HUES48 (cell line): Measurements from ENCODE around the gene USHBP1.

ENCODE experiments used
- H3K27ac ChIP-seq: one replicate; pipeline ENCODE4 v1.7.0; 2013; ENCODE audit warnings: low read depth, low read length, inconsistent platforms
- H3K27me3 ChIP-seq: 2 replicates; pipeline ENCODE4 v1.6.1; 2013; ENCODE audit warnings: mild to moderate bottlenecking, low read length; ENCODE audit not compliant: control insufficient read depth, insufficient read depth
- H3K36me3 ChIP-seq: 2 replicates; pipeline ENCODE4 v1.6.1; 2013; ENCODE audit warnings: low read length; ENCODE audit not compliant: control insufficient read depth, insufficient read depth
- H3K4me1 ChIP-seq: 2 replicates; pipeline ENCODE4 v1.6.1; 2013; ENCODE audit warnings: mild to moderate bottlenecking, low read length; ENCODE audit not compliant: control insufficient read depth, insufficient read depth
- H3K4me3 ChIP-seq: 2 replicates; pipeline ENCODE4 v1.5.1; 2013; ENCODE audit warnings: mild to moderate bottlenecking, low read depth, low read length
- H3K9ac ChIP-seq: 2 replicates; pipeline ENCODE4 v1.6.1; 2013; ENCODE audit warnings: mild to moderate bottlenecking, low read depth, low read length, moderate library complexity
- H3K9me3 ChIP-seq: 2 replicates; pipeline ENCODE4 v1.6.1; 2013; ENCODE audit warnings: low read length; ENCODE audit not compliant: control insufficient read depth, insufficient read depth

Gene USHBP1

DNA sequence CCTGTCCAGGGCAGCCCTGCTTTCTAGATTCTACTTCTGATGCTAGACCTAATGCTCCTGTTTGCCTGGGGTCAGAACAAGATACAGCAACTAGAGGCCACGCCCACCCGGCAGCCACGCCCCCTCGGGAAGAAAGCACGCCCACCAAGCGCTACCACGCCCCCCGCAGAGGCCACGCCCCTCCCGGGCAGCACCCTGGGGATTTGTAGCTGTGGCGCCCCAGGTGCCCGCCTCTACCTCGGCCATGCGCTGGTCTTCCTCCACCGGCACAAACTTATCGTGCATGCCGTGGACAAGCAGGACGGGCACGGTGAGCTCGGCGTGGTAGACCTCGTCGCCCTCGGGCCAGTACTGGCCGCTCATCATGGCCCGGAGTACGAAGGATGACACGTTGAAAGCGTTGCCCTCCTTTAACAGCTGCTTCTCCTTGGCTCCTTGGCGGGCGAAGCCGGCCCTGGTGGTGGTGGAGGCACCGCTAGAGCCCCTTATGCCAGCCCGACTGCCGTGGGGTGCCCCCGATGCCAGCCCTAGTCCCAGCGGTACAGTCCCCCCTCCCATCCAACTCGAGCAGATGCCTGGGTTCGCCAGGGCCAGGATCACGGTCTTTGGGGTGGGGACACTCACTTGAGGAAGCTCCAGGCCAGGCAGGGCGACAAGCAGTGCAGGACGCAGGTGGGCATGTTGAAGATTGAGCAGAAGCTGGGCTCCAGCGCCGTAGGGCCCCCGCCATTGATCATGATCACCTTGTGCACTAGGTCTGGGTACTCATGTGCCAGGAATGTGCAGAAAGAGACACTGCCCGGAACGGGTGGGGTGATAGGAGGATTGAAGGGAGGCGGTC is 29.7 kb upstream of the USHBP1 start:
- peaks cover 5% of the 10 kb centered on the region; the same call in 1 of the 2 replicates for H3K9me3 ChIP-seq
- peaks cover 3% of the 10 kb centered on the region; the same call in 1 of the 2 replicates for H3K4me1 ChIP-seq
- no peak overlapping the region; the same call in 1 of the 2 replicates for H3K4me3 ChIP-seq
- H3K9ac ChIP-seq = no peak overlapping the region
- no peak overlapping the region for H3K27ac ChIP-seq
- H3K36me3 ChIP-seq = peaks cover 23% of the 10 kb centered on the region
- no peaks in the 10 kb centered on the region for H3K27me3 ChIP-seq

DNA sequence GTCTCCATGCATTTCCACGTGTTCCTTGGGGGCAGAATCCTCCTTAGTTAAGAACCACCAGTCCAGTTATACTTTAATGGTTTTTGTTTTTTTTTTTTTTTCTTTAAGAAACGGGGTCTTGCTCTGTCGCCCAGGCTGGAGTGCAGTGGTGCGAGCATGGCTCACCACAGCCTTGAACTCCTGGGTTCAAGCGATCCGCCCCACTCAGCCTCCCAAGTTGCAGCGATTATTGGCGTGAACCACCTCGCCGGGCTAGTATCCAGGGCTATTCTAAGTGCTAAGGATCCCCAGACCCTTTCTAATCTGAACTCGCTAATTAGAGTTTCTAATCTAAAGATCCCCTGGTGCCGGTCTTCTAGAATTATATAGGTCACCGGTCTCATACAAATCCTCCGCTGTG is 29.1 kb upstream of the USHBP1 start:
- H3K27ac ChIP-seq = no peak overlapping the region
- H3K9ac ChIP-seq = no peak overlapping the region
- no peaks in the 10 kb centered on the region for H3K27me3 ChIP-seq
- H3K4me1 ChIP-seq = peaks cover 3% of the 10 kb centered on the region; the same call in 1 of the 2 replicates
- H3K36me3 ChIP-seq = peaks cover 19% of the 10 kb centered on the region
- H3K9me3 ChIP-seq = peaks cover 5% of the 10 kb centered on the region; the same call in 1 of the 2 replicates
- no peak overlapping the region for H3K4me3 ChIP-seq

DNA sequence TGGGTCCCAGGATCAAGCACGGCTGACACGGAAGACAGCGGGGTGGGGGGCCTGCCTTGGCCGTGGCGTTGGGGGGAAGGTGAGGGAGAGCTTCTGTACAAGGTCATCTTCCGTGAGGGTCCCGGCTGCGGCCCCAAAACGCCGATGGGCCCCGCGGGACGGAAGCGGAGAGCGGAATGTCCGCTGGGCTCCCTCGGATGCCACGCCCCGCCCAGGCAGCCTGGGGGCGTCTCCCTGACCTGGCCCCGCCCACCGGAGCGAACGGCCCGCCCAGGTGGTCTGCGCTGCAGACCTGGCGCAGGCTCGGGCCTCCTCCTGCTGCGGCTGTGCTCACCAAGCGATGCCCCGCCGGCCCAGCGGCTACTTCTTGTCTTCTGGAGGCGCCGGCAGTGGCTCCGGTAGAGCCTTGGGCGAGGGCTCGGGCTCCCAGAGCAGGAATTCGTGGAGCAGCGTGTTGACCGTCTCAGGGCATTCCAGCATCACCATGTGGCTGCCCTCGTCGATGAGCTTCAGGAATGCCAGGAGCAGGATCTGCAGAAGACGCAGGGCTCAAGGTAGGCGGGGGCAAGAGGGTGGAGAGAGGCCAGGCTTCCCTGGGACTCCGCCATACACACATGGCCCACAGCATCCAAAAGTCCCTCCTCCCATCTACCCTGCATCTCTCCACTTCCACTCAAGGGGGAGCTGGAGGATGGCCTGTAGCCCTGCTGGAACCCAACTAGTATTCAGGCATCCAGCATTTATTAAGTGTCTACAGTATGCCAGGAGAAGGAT is 27.9 kb upstream of the USHBP1 start:
- Histone ChIP-seq H3K27me3 (no peaks in the 10 kb centered on the region), H3K27ac (peak overlapping the region; percentile 94), H3K9ac (peak overlapping the region; percentile 73), H3K4me1 (peaks cover 3% of the 10 kb centered on the region; the same call in 1 of the 2 replicates), H3K36me3 (peaks cover 12% of the 10 kb centered on the region; the same call in 1 of the 2 replicates), H3K9me3 (no peaks in the 10 kb centered on the region), H3K4me3 (peak overlapping the region; percentile 66)

DNA sequence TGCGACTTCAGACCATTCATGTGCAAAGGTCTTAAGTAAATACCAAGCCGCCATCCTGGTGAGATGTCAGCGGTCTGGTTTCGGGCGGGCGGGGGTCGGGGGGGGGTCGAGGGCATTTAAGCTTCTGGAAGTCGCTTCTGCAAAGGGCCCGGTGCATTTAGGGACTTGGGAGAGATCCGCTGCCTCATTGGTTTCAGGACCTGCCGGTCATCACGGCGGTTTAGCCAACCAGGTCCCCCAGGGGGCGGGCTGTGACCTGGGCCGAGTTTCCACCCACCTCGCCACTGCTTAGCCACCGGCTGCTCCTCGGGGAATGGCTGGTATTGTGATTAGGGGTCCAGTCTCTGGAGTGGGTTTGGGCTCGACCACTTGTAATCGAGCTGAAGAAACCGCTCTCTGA is 24.9 kb upstream of the USHBP1 start:
- Histone ChIP-seq H3K9ac (no peak overlapping the region), H3K27me3 (no peaks in the 10 kb centered on the region), H3K4me3 (peak overlapping the region; percentile 19; the same call in 1 of the 2 replicates), H3K36me3 (peaks cover 15% of the 10 kb centered on the region), H3K4me1 (peaks cover 3% of the 10 kb centered on the region; the same call in 1 of the 2 replicates), H3K9me3 (no peaks in the 10 kb centered on the region), H3K27ac (no peak overlapping the region)

DNA sequence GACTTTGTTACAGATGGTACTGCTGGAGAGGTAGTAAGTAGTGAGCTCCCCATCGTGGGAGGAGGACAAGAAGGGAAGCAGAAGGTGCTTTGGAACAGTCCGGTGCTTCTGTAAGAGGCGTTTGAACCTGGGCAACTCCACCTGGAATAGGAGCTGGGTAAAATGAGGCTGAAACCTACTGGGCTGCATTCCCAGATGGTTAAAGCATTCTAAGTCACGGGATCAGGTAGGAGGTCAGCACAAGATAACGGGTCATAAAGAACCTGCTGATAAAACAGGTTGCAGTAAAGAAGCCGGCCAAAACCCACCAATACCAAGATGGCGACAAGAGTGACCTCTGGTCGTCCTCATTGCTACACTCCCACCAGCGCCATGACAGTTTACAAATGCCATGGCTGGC is 22.2 kb upstream of the USHBP1 start:
- no peaks in the 10 kb centered on the region for H3K9me3 ChIP-seq
- peaks cover 24% of the 10 kb centered on the region for H3K36me3 ChIP-seq
- H3K4me1 ChIP-seq = no peaks in the 10 kb centered on the region
- H3K27me3 ChIP-seq = 0 out of 2 replicates have a peak, but pooled peaks cover 5% of the 10 kb centered on the region
- H3K4me3 ChIP-seq = no peak overlapping the region
- no peak overlapping the region for H3K9ac ChIP-seq
- H3K27ac ChIP-seq = no peak overlapping the region

DNA sequence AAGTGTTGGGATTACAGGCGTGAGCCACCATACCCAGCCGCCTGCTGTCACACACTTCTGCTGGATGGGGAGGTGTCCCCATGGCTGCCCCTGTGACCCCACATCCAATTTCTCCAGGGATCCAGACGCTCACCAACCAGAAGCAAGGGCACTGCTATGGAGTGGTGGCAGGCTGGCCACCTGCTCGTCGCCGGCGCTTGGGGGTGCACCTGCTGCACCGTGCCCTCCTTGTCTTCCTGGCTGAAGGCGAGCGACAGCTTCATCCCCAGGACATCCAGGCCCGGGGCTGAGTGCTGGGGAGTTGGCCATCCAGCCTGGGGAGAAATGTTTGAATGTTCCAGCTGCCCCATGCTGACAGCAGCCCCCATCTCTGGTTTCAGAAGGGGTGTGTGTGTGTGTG is 21.7 kb upstream of the USHBP1 start:
- Histone ChIP-seq H3K4me1 (no peaks in the 10 kb centered on the region), H3K27me3 (peaks cover 9% of the 10 kb centered on the region; the same call in 1 of the 2 replicates), H3K4me3 (no peak overlapping the region), H3K36me3 (peaks cover 24% of the 10 kb centered on the region), H3K9me3 (no peaks in the 10 kb centered on the region), H3K9ac (no peak overlapping the region), H3K27ac (no peak overlapping the region)

DNA sequence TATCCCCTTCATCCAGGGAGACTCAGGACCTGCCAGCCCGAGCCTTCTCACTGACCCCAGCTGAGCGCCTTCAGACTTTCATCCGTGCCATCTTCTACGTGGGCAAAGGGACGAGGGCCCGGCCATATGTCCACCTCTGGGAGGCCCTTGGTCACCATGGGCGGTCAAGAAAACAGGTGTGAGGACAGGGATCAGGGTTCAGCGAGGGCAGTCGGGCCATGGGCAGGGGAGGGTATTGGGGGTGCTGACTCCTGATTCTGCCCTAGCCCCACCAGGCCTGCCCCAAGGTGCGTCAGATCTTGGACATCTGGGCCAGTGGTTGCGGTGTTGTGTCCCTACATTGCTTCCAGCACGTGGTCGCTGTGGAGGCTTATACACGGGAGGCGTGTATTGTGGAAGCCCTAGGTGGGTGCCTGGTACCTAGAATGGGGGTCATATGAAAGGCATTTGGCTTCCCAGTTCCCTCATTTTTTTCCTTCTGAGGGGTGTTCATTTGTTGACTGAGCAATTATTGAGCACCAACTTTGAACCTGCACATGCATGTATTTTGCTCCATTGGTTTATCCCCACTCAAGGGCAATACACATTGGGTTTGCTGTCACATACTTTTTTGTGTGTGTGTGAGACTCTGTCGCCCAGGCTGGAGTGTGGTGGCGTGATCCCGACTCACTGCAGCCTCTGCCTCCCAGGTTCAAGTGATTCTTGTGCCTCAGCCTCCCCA is 21.0 kb upstream of the USHBP1 start:
- H3K27ac ChIP-seq = no peak overlapping the region
- H3K4me3 ChIP-seq = no peak overlapping the region
- H3K9ac ChIP-seq = no peak overlapping the region
- no peaks in the 10 kb centered on the region for H3K9me3 ChIP-seq
- no peaks in the 10 kb centered on the region for H3K4me1 ChIP-seq
- peaks cover 9% of the 10 kb centered on the region; the same call in 1 of the 2 replicates for H3K27me3 ChIP-seq
- peaks cover 24% of the 10 kb centered on the region for H3K36me3 ChIP-seq

DNA sequence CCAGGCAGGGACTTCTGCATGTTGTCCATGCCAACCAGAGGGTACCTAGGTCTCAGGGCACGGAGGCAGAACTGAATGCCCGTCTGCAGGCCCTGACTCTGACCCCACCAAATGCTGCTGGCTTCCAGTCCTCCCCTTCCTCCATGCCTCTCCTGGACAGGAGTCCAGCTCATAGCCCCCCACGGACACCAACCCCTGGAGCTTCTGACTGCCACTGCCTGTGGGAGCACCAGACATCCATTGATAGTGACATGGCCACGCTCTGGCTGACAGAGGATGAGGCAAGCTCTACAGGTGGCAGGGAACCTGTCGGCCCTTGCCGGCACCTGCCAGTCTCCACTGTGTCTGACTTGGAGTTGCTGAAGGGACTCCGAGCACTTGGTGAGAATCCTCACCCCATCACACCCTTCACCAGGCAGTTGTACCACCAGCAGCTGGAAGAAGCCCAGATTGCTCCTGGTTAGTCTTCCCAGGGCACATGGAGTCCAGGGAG is 19.0 kb upstream of the USHBP1 start:
- peaks cover 35% of the 10 kb centered on the region for H3K36me3 ChIP-seq
- no peak overlapping the region for H3K9ac ChIP-seq

DNA sequence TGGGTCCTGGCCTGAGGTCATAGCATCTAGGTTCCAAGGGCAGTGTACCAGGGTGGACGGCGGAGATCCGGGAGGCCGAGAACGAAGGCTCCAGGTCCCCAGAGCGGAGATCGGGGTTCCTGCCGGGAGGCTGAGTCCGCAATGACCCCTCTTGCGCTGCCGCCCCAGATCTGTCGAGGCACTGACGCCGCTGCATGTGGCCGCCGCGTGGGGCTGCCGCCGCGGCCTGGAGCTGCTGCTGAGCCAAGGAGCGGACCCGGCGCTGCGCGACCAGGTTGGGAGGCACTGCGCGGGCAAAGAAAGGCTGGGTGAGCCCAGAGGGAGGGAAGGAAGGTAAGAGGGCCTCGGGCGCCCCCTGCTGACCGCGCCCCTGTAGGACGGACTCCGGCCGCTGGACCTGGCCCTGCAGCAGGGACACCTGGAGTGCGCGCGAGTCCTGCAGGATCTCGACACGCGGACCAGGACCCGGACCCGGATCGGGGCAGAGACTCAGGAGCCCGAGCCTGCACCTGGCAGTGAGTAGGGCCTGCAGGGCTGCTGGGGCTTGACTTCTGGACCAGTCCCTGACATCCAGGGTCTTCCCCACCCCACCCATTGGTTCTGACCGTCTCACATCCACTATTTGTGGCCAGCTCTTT is 18.1 kb upstream of the USHBP1 start:
- peaks cover 39% of the 10 kb centered on the region for H3K36me3 ChIP-seq
- H3K27me3 ChIP-seq = peaks cover 9% of the 10 kb centered on the region; the same call in 1 of the 2 replicates
- no peaks in the 10 kb centered on the region for H3K9me3 ChIP-seq
- H3K4me3 ChIP-seq = peak overlapping the region; percentile 63
- H3K9ac ChIP-seq = no peak overlapping the region; the same call in 1 of the 2 replicates
- H3K27ac ChIP-seq = no peak overlapping the region
- H3K4me1 ChIP-seq = no peaks in the 10 kb centered on the region

More for the DNA sequence above, 19.0 kb upstream of the USHBP1 start:
- H3K27ac ChIP-seq = no peak overlapping the region
- H3K9me3 ChIP-seq = no peaks in the 10 kb centered on the region
- H3K4me3 ChIP-seq = no peak overlapping the region
- H3K27me3 ChIP-seq = peaks cover 9% of the 10 kb centered on the region; the same call in 1 of the 2 replicates
- no peaks in the 10 kb centered on the region for H3K4me1 ChIP-seq
